ENCODE data around the gene ALKBH2.

GRCh38 chr12:109064143-109064542, 29.1 kb downstream of the ALKBH2 start:
- TF ChIP-seq MAX (IDR thresholded peaks at IDR 0.05) (no peak), RAD21 (IDR thresholded peaks at IDR 0.05; ENCODE audit: low read depth) (no peak)
